DND-41 (cell line): ENCODE results near the gene LAG3.

ENCODE experiments used
- CTCF ChIP-seq: IDR thresholded peaks from 2 replicates; pipeline ENCODE4 v1.5.1; 2012; ENCODE audit warnings: borderline replicate concordance, low read length, moderate library complexity, mild to moderate bottlenecking; ENCODE audit not compliant: poor library complexity, severe bottlenecking; ENCODE audit errors: extremely low read depth
- EZH2 ChIP-seq: IDR thresholded peaks from 3 replicates; pipeline ENCODE4 v1.6.1; 2012; ENCODE audit warnings: borderline replicate concordance, low read depth, mild to moderate bottlenecking, moderate library complexity, low read length, inconsistent platforms; ENCODE audit not compliant: severe bottlenecking

GRCh38 chr12:6765048-6765633, 7.2 kb upstream of the LAG3 start:
- TF ChIP-seq CTCF (no peak), EZH2 (peak; percentile 34)
